GM06990 (cell line): ENCODE data around the gene CIB2.
A peak's percentile ranks its signal among the peaks of the same experiment; 100 is the strongest.

ENCODE experiments used
- DNase-seq: peaks from one replicate; pipeline ENCODE4 v3.0.0-alpha.2; 2011; ENCODE audit not compliant: insufficient read length; ENCODE audit errors: extremely low read depth
- H3K27me3 ChIP-seq: replicated peaks from 2 replicates; pipeline ENCODE4 v1.6.0; 2011; ENCODE audit warnings: low read length; ENCODE audit not compliant: control insufficient read depth, insufficient read depth
- H3K36me3 ChIP-seq: 2 replicates; pipeline ENCODE4 v1.5.1; 2011; ENCODE audit warnings: low read length; ENCODE audit not compliant: control insufficient read depth, insufficient read depth
- H3K4me3 ChIP-seq: replicated peaks from 2 replicates; pipeline ENCODE4 v1.5.1; 2011; ENCODE audit warnings: low read depth, mild to moderate bottlenecking, control low read depth, low read length
- TF ChIP-seq, protein P1 (sequence below): IDR thresholded peaks from 2 replicates; pipeline ENCODE4 v1.5.1; 2011; ENCODE audit warnings: low read length, control low read depth, mild to moderate bottlenecking, inconsistent platforms; ENCODE audit not compliant: insufficient read depth, poor library complexity, severe bottlenecking

The CIB2 gene

DNA sequence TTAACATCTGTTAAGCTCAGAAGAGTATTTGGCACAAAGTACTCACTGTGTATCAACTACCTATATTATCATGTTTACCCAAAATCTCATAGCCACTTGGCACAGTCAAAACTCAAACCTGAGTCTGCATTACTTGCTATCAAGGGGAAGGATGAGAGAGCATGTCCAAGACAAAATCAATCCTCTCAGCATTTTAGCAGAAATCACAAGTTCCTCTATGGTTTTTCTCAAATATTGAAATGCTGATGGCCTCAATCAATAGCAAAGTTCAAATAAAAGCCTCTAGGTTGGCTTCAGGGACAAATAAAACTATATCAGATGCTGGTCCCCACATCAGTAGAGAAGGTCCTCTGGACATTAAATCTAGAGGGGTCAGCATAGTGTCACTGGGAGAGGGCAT, 68.0 kb downstream of the CIB2 start:
- Histone ChIP-seq H3K4me3 (no peak overlapping the region), H3K36me3 (no peaks in the 10 kb centered on the region), H3K27me3 (no peaks in the 10 kb centered on the region)
- no peak for DNase-seq
- TF ChIP-seq, protein P1, sequence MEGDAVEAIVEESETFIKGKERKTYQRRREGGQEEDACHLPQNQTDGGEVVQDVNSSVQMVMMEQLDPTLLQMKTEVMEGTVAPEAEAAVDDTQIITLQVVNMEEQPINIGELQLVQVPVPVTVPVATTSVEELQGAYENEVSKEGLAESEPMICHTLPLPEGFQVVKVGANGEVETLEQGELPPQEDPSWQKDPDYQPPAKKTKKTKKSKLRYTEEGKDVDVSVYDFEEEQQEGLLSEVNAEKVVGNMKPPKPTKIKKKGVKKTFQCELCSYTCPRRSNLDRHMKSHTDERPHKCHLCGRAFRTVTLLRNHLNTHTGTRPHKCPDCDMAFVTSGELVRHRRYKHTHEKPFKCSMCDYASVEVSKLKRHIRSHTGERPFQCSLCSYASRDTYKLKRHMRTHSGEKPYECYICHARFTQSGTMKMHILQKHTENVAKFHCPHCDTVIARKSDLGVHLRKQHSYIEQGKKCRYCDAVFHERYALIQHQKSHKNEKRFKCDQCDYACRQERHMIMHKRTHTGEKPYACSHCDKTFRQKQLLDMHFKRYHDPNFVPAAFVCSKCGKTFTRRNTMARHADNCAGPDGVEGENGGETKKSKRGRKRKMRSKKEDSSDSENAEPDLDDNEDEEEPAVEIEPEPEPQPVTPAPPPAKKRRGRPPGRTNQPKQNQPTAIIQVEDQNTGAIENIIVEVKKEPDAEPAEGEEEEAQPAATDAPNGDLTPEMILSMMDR: no peak

DNA sequence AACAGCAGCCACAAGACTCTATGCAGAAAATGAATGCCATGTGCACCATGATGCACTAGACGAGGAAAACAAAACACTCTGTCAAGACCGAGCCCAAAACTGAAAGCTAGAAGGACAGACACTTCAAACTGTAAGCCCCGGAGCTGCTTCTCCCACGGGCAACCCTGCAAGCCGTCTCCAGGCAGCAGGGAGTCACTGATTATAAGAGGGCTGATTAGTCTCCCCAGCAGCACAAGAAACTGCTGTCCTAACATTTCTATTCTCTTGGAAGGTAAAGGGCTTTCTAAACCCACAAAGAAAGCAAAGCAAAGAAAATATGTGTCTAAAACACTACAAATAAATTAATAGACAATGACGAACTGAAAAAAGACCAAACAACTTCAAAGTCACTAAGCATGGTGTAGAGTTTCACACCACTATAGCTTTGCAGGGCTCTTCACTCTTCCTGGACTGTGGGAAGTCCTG, 69.2 kb downstream of the CIB2 start:
- Histone ChIP-seq H3K27me3 (no peaks in the 10 kb centered on the region), H3K36me3 (no peaks in the 10 kb centered on the region), H3K4me3 (peak overlapping the region; percentile 41)
- TF ChIP-seq, protein P1: no peak
- DNase-seq: no peak

DNA sequence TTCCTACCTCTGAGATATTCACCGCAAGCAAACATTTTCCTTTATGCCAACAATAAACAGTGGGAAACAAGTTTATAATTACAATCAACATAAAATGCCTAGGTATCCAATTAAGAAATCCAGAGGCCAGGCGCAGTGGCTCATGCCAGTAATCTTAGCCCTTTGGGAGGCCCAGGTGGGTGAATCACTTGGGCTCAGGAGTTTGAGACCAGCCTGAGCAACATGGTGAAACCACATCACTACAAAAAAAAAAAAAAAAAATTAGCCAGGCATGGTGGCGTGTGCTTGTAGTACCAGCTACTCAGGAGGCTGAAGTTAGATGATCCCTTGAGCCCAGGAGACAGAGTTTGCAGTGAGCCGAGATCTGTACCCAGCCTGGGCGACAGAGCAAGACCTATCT, 71.0 kb downstream of the CIB2 start:
- H3K36me3 ChIP-seq: no peaks in the 10 kb centered on the region
- H3K27me3 ChIP-seq: no peaks in the 10 kb centered on the region
- no peak overlapping the region for H3K4me3 ChIP-seq
- no peak for DNase-seq
- TF ChIP-seq, protein P1: no peak

DNA sequence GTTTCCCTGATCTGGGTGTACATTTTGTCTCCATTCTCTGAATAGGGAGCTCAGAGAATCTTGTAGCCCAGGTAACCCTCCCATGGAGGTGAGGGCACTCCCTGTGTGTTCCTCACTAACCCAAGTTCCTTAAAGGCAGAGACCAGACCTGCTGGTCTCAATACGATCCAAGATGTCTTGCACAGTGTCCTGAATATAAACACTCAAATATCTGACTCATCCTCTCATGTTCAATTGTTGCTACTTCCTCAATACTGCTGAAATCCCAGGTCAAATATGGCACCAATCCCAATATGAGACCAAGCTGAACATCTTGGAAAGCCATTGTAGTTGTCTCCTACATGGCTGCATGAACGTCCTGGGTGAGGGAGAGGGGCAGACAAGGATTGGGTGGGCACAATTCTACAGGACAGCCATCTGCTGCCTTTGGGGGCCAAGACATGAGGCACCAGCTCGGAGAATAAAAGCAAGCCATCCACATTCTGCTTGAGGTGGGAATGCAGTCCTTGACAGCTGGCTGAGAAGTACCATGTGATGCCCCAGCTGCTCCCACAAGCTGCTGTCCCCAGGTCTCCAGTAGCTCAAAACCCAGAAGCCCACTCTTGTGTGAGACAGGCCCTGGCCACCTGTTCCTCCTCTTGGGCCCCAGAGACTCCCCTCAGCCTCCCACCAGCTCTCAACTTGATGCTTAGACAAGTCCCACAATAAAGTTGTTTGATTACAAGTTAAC, 72.0 kb downstream of the CIB2 start:
- TF ChIP-seq, protein P1: no peak
- Histone ChIP-seq H3K27me3 (no peaks in the 10 kb centered on the region), H3K36me3 (no peaks in the 10 kb centered on the region), H3K4me3 (no peak overlapping the region)
- DNase-seq: no peak

DNA sequence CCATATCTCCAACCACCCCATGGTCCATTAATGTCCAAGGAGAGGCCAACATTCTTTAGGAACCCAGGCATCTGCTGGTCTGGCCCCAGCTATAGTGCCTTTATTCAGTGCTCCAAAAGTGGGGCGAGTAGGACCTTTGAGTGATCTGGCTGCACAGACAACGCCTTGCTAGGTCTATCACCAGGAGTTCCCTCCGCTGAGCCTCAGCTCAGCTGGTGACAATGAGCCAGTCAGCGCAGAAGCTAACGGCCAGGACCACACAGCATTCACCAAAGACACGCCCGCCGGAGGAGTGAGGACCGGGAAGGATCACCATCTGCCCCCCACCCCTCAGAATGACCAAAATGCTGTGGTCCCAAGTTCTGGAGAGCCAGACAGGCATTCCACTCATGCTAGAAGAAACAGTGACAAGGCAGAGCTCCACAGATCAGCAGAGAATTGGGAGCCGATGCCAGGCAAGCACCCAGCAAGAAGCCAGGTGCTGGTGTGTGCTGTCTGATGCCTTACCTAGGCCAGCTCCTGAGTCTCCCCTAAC, 72.8 kb downstream of the CIB2 start:
- H3K27me3 ChIP-seq: no peaks in the 10 kb centered on the region
- H3K36me3 ChIP-seq: no peaks in the 10 kb centered on the region
- TF ChIP-seq, protein P1: no peak
- DNase-seq: no peak
- no peak overlapping the region for H3K4me3 ChIP-seq
